B cell (primary cell): ENCODE results near the gene CTNNBL1. TPM values are rescaled to one million over a fixed set of nuclear protein-coding genes. Genes with fewer than 3 reads are reported as not detected.

Source experiments
- ATAC-seq: fragments of 200-7000 bp; cut with Tn5 transposase; one replicate; pipeline ENCODE4 v1.10.0; 2021; ENCODE audit warnings: low read depth, mild to moderate bottlenecking, moderate number of reproducible peaks, moderate library complexity
- CTCF ChIA-PET: fragments of 350-600 bp; sonication (Branson Sonifier 250); formaldehyde crosslinking; loops from one replicate; lab custom pipeline; 2021; ENCODE audit warnings: antibody characterized with exemption, inconsistent platforms; lab: Charles Lee
- POLR2A ChIA-PET: fragments of 350-600 bp; sonication (Branson Sonifier 250); formaldehyde crosslinking; loops from one replicate; lab custom pipeline; 2021; ENCODE audit warnings: antibody characterized with exemption; lab: Charles Lee
- DNase-seq: peaks from one replicate; pipeline ENCODE4 v3.0.0; 2013
- H2AFZ ChIP-seq: 2 replicates; pipeline ENCODE4 v1.6.1; 2012; ENCODE audit warnings: mild to moderate bottlenecking, low read depth, low read length; ENCODE audit not compliant: insufficient read depth, poor library complexity, severe bottlenecking
- H3K27ac ChIP-seq, 2 donors: 1 replicate in 1 of 2; 2 replicates in 1 of 2; pipeline ENCODE4 v1.5.1; 2012 to 2013; ENCODE audit warnings: low read length in 2 of 2, mild to moderate bottlenecking in 2 of 2, moderate library complexity in 1 of 2
- H3K27me3 ChIP-seq, 4 experiments: fragments of 200-600 bp in 1 of 4; sonication (generic) in 1 of 4; replicated peaks in 1 of 4; 1 replicate in 2 of 4; 2 replicates in 2 of 4; pipeline versions ENCODE4 v1.6.1 to v1.7.0; 2013 to 2016; ENCODE audit warnings: low read length in 3 of 4, mild to moderate bottlenecking in 2 of 4, mixed read lengths in 1 of 4, moderate library complexity in 1 of 4; ENCODE audit not compliant: insufficient read depth in 4 of 4, control insufficient read depth in 3 of 4; ENCODE audit errors: control extremely low read depth in 1 of 4
- H3K36me3 ChIP-seq, 2 experiments: replicated peaks in 1 of 2; 1 replicate in 1 of 2; 2 replicates in 1 of 2; pipeline versions ENCODE4 v1.6.1 to v1.7.1; 2013; ENCODE audit warnings: low read length in 1 of 2; ENCODE audit not compliant: insufficient read depth in 2 of 2, control insufficient read depth in 1 of 2; ENCODE audit errors: control extremely low read depth in 1 of 2, extremely low read depth in 1 of 2
- H3K4me1 ChIP-seq, 2 donors: fragments of 200-600 bp in 1 of 2; sonication (generic) in 1 of 2; 1 replicate in 1 of 2; 2 replicates in 1 of 2; pipeline versions ENCODE4 v1.5.1 to v1.6.1; 2013 to 2017; ENCODE audit warnings: low read length in 2 of 2; ENCODE audit not compliant: control insufficient read depth in 2 of 2, insufficient read depth in 2 of 2
- H3K4me2 ChIP-seq: replicated peaks from 2 replicates; pipeline ENCODE3; 2012; ENCODE audit warnings: mild to moderate bottlenecking, low read depth, low read length; ENCODE audit not compliant: poor library complexity, severe bottlenecking
- H3K4me3 ChIP-seq, 5 experiments: fragments of 200-600 bp in 1 of 5; sonication (generic) in 1 of 5; 1 replicate in 3 of 5; 2 replicates in 2 of 5; pipeline versions ENCODE4 v1.5.1 to v1.7.0; 2011 to 2016; ENCODE audit warnings: low read length in 4 of 5, mild to moderate bottlenecking in 4 of 5, low read depth in 2 of 5, control low read depth in 1 of 5, moderate library complexity in 1 of 5; ENCODE audit not compliant: insufficient read depth in 1 of 5; ENCODE audit errors: control extremely low read depth in 1 of 5, extremely low read depth in 1 of 5
- H3K79me2 ChIP-seq: fragments of 200-600 bp; sonication (generic); one replicate; pipeline ENCODE4 v1.6.0; 2016; ENCODE audit warnings: low read length; ENCODE audit not compliant: control insufficient read depth, insufficient read depth
- H3K9ac ChIP-seq: fragments of 200-600 bp; sonication (generic); 2 replicates; pipeline ENCODE4 v1.6.1; 2017; ENCODE audit warnings: mild to moderate bottlenecking, low read length, moderate library complexity
- H3K9me3 ChIP-seq, 3 donors: one replicate each; pipeline versions ENCODE4 v1.6.1 to v1.7.1; 2013; ENCODE audit warnings: low read length in 2 of 3; ENCODE audit not compliant: control insufficient read depth in 2 of 3, insufficient read depth in 1 of 3; ENCODE audit errors: control extremely low read depth in 1 of 3
- H4K20me1 ChIP-seq: 2 replicates; pipeline ENCODE4 v1.6.0; 2012; ENCODE audit warnings: mild to moderate bottlenecking, low read length; ENCODE audit not compliant: insufficient read depth, control insufficient read depth, poor library complexity, severe bottlenecking
- H3K27ac Mint-ChIP-seq: one replicate; pipeline ENCODE4 v1.8.0; 2021; ENCODE audit warnings: mixed read lengths
- H3K27me3 Mint-ChIP-seq: one replicate; pipeline ENCODE4 v1.8.0; 2021; ENCODE audit warnings: mixed read lengths
- H3K4me1 Mint-ChIP-seq: one replicate; pipeline ENCODE4 v1.8.0; 2021; ENCODE audit warnings: mixed read lengths
- H3K4me3 Mint-ChIP-seq: one replicate; pipeline ENCODE4 v1.8.0; 2021; ENCODE audit warnings: mixed read lengths
- H3K9me3 Mint-ChIP-seq: one replicate; pipeline ENCODE4 v1.8.0; 2022; ENCODE audit warnings: mixed read lengths; ENCODE audit not compliant: insufficient read depth
- CTCF ChIP-seq: fragments of 200-600 bp; IDR thresholded peaks from one replicate; pipeline ENCODE4 v1.8.0; 2022; ENCODE audit warnings: antibody characterized with exemption, mild to moderate bottlenecking
- EZH2 ChIP-seq: IDR thresholded peaks from 2 replicates; pipeline ENCODE4 v1.6.1; 2012; ENCODE audit warnings: borderline replicate concordance, low read depth, mild to moderate bottlenecking, moderate library complexity, low read length; ENCODE audit not compliant: insufficient read depth, poor library complexity, severe bottlenecking
- WGBS: methylation state at CpG from one replicate; pipeline ENCODE4 v1.1.5; 2013; ENCODE audit warnings: missing lambda C conversion rate; ENCODE audit not compliant: insufficient coverage; 5-methylcytosine and 5-hydroxymethylcytosine counted together
- intact Hi-C: fragments of 100-400 bp; cut with micrococcal nuclease; formaldehyde crosslinking; loops from one replicate; pipeline ENCODE4 v1.10.0; 2022
- polyA plus RNA-seq: library from polyadenylated mRNA; depleted of rRNA; stranded (reverse); fragments of >200 nt; gene quantifications from 2 replicates; pipeline ENCODE4 v1.2.3, GENCODE V29; 2012
- total RNA-seq, 2 donors: library from RNA; stranded (reverse); fragments of 120-200 nt in 1 of 2; gene quantifications; 1 replicate in 1 of 2; 2 replicates in 1 of 2; pipeline versions ENCODE4 v1.2.3 to v1.2.4, GENCODE V29; 2013 to 2022

Gene CTNNBL1
- total and polyA plus RNA-seq, 2 donors (not counting 1 experiment from before 2014, with no cell fraction given), result 25.3 to 64.7 TPM

- H3K4me3 ChIP-seq, result peak within 1 kb of the TSS in 2 of 5 experiments; percentile 15 to 36
- TF ChIP-seq EZH2 (no peak), CTCF (no peak)
- CTCF ChIA-PET, result interaction anchor here (0.9 to 1.3 kb wide), 3 partner anchors 10 to 319 kb away, joined by 3 to 4 read pairs (median 4); no protein-coding TSS in a partner anchor
- Mint-ChIP-seq H3K9me3 (no peaks in the 10 kb centered on the region), H3K4me3 (peak within 1 kb of the TSS; percentile 86), H3K27me3 (peaks cover 58% of the 10 kb centered on the region), H3K27ac (peak within 1 kb of the TSS; percentile 69), H3K4me1 (peaks cover 14% of the 10 kb centered on the region)
- DNase-seq (peak; percentile 20), ATAC-seq (no peak)
- peak within 1 kb of the TSS; percentile 46 for H2AFZ ChIP-seq
- WGBS, result 10% methylated on average over 60 of the region's 71 CpGs
- H3K4me1 ChIP-seq, result peaks cover 10 to 17% of the 10 kb centered on the region in 2 donors
- peaks cover 0 to 11% (median 0%) of the 10 kb centered on the region in 3 donors for H3K9me3 ChIP-seq
- no peaks in the 10 kb centered on the region for H3K79me2 ChIP-seq
- H4K20me1 ChIP-seq, result no peaks in the 10 kb centered on the region
- H3K27ac ChIP-seq, result no peak within 1 kb of the TSS
- no peaks in the 10 kb centered on the region for H3K36me3 ChIP-seq
- intact Hi-C loops, result loop anchor here (2.0 to 10.0 kb wide), 2 partner anchors 320 to 338 kb away; no protein-coding TSS in a partner anchor
- POLR2A ChIA-PET, result no interaction called here
- peak within 1 kb of the TSS; percentile 74 for H3K4me2 ChIP-seq
- peak within 1 kb of the TSS; percentile 37 for H3K9ac ChIP-seq
- peaks cover 0 to 54% (median 22%) of the 10 kb centered on the region in 4 experiments for H3K27me3 ChIP-seq
These were observed 208.9 kb downstream of the CTNNBL1 start, which contains the start of gene VSTM2L for GRCh38 chr20:37902504-37903313. Gene VSTM2L (plus strand): TSS chr20:37903127. CDS start chr20:37903351, 224 bp downstream.
